Measurements from ENCODE around the gene CAMKK1. TPM values are rescaled to one million over a fixed set of nuclear protein-coding genes. Genes with fewer than 3 reads are reported as not detected.

The CAMKK1 gene
- total and polyA plus RNA-seq, 9 of the 15 experiments (the other 6 are each of a cell fraction or from before 2014, with no cell fraction given): 0.34 to 7.5 (median 4.9) TPM

DNA sequence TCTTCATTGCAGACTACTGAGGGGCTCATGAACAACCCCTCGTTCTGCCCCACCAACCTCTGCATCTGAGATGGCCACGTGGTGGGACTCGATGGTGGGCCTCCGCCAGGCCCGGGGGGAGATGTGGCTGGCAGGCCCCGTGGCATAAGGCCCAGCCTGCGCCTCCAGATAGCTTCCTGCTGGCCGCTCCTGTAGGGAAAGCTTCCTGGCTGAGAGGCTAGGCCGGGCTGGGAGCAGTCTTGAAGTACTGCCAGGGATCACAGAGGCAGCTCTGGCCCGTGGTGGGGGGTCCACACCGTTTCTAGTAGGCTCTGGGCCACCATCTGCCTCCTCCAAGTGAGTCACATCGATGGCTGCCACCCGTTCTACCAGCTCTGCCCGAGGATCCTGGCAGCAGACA lies 7.6 kb downstream of the CAMKK1 start:
- Histone ChIP-seq H3K4me3 (no peak overlapping the region), H3K36me3 (ENCODE audit: control insufficient read depth, insufficient read depth, low read length) (peaks cover 40% of the 10 kb centered on the region; the same call in 1 of the 3 replicates), H3K27me3 (ENCODE audit: control insufficient read depth in 2 of 2, insufficient read depth in 2 of 2, low read length in 2 of 2) (no peaks in the 10 kb centered on the region), H3K79me2 (ENCODE audit: control insufficient read depth, insufficient read depth, low read length) (peaks cover 21% of the 10 kb centered on the region), H4K20me1 (replicated peaks; ENCODE audit: control insufficient read depth, insufficient read depth, low read length) (no peaks in the 10 kb centered on the region), H3K27ac (ENCODE audit: extremely low read depth, low read depth, low read length) (no peak overlapping the region), H3K4me2 (ENCODE audit: insufficient read depth, low read length) (no peak overlapping the region), H2AFZ (ENCODE audit: low read depth, low read length) (no peak overlapping the region), H3K9me3 (replicated peaks; ENCODE audit: control insufficient read depth, insufficient read depth, low read depth, low read length) (no peaks in the 10 kb centered on the region), H3K9ac (ENCODE audit: insufficient read depth in 1 of 2, low read depth in 2 of 2, low read length in 2 of 2) (no peak overlapping the region), H3K4me1 (replicated peaks in 1 of 2; ENCODE audit: control insufficient read depth in 2 of 2, insufficient read depth in 2 of 2, low read length in 2 of 2) (peaks cover 17 to 36% of the 10 kb centered on the region in 2 experiments), H3K9me1 (ENCODE audit: control insufficient read depth, insufficient read depth, low read length) (no peaks in the 10 kb centered on the region)
- no TSS peak for BruUV-seq (replicated peaks)
- in situ Hi-C loops (cut with MboI) (no loop called here), intact Hi-C loops (cut with micrococcal nuclease) (no loop called here)
- FAIRE-seq (no peak), ATAC-seq (no peak), DNase-seq (ENCODE audit: extremely low read depth in 1 of 4, low spot score in 3 of 4) (no peak)
- no peak for TF ChIP-seq XRCC4 (IDR thresholded peaks at IDR 0.05; ENCODE audit: extremely low read depth, insufficient read depth, insufficient read length)
- TF ChIP-seq, protein P1, sequence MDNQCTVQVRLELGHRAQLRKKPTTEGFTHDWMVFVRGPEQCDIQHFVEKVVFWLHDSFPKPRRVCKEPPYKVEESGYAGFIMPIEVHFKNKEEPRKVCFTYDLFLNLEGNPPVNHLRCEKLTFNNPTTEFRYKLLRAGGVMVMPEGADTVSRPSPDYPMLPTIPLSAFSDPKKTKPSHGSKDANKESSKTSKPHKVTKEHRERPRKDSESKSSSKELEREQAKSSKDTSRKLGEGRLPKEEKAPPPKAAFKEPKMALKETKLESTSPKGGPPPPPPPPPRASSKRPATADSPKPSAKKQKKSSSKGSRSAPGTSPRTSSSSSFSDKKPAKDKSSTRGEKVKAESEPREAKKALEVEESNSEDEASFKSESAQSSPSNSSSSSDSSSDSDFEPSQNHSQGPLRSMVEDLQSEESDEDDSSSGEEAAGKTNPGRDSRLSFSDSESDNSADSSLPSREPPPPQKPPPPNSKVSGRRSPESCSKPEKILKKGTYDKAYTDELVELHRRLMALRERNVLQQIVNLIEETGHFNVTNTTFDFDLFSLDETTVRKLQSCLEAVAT (IDR thresholded peaks at IDR 0.05): no peak
- no peak for TF ChIP-seq SNIP1 (IDR thresholded peaks at IDR 0.05; ENCODE audit: low read depth)
- TF ChIP-seq CAMTA2 (CRISPR knock-in tag; conservative IDR thresholded peaks at IDR 0.05): no peak
- TF ChIP-seq ZNF408 (CRISPR knock-in tag; IDR thresholded peaks at IDR 0.05; ENCODE audit: low read depth): no peak
- TF ChIP-seq, protein P2, sequence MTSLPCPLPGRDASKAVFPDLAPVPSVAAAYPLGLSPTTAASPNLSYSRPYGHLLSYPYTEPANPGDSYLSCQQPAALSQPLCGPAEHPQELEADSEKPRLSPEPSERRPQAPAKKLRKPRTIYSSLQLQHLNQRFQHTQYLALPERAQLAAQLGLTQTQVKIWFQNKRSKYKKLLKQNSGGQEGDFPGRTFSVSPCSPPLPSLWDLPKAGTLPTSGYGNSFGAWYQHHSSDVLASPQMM (CRISPR knock-in tag; IDR thresholded peaks at IDR 0.05): no peak
- POLR2A ChIA-PET: no interaction called here
- CTCF ChIA-PET (ENCODE audit: low intra/inter-chr PET ratio): no interaction called here
- WGBS (ENCODE audit: insufficient coverage, low coverage, missing lambda C conversion rate): 67% methylated on average over 6 of the region's 14 CpGs
